COR-L47 (cell line): ENCODE measurements around the gene LBX2.

Source experiments
- DNase-seq: peaks from one replicate; lab custom pipeline; 2025; lab: John Stamatoyannopoulos, UW

Gene LBX2

DNA sequence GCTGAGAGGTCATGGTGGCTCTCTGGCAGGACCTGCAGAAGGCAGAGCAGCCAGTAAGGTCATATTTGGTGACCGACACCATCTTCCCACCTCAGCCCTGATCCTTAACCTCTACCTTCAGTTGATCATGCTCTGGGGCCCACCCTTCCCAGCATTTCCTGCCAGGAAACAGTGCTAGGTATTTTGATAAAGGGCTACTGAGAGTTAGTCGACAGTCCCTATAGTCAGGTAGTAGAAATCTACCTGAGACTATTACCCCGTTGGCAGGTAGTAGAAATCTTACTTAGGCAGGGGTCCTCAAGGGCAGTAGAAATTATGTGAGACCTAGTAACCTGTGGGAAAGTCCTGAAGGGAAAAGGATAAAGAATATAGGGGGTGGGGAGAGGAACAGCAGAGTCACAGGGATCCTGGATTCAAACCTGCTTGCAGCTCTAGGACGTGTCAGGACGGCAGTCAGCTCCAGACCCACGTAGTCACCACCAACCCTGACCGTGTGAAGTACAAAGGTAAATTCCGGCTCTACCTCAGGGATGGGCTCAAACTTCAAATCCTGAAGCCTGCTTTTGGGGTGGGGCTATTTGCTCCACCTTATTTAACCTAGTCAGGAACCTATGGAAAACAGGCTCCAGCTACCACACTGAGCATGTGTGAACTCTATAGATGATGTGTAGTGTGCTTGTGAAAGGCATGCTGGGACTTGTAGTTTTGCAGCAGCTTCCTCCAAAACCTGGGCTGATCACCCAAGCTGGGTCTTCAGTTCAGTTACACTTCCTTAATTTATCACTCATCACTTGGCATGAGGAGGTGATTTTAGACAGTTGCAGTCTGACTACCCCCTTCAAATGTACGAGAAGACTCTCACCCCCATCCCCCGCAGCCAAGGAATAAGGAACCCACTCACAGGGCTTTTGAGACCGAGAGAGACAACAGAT is 26.6 kb upstream of the LBX2 start, which contains the start of gene DQX1:
DQX1 (minus strand) TSS at position 515 of the 932 bp plus-strand sequence; CDS start at position 13, 502 bp downstream.
- DNase-seq = no peak

DNA sequence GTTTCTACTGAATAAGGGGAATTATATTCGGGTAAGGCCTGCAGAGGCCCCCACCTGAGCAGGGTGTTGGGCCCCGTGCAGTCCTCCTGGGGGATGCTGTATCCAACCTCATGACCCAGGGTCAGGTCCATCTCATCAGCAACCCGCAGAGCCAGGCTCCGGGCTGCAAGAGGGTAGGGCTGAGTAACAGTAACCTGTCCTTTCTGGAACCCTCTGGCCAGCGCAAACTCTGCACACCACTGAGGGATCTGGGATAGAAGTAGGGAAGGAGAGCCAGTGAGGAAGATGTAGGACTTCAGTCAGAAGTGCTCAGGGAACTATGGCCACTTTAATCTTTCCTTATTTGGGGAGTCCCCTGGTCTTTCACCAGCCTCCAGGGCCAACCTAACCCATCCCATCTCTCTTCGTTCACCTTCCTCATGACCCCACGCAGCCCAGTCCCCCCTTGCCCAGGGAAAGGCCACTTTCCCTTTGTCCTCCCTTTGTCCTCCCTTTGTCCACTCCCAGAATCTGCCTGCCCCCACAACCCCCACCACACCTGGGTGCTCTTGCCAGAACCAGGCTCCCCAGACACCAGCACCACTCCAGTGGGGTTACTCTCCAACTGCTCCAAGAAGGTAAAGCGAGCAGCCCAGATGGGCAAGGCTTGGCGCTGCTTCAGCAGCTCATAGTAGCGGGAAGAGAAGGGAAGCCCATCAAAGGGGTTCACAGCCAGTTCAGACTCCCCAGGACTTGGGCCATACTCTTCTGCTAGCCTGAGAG is 25.7 kb upstream of the LBX2 start:
- no peak for DNase-seq

DNA sequence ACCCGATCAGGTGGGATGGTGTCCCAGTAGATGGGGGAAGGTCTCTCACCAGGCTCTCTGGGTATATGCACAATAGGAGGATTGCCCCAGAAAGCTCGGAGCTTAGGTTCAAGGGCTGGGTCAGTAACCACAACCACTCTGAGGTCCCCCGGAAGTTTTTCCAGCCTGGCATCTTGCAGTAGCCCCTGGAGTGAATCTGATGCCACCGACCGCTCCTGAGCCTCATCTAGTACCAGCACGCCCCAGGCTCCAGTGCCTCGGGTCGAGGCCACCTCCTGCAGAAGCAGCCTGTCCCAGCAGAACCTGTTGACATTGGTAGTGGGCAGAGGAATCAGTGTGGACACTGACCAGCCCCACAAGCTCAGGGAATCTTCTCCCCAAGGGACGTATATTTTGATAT is 24.6 kb upstream of the LBX2 start:
- DNase-seq = no peak

DNA sequence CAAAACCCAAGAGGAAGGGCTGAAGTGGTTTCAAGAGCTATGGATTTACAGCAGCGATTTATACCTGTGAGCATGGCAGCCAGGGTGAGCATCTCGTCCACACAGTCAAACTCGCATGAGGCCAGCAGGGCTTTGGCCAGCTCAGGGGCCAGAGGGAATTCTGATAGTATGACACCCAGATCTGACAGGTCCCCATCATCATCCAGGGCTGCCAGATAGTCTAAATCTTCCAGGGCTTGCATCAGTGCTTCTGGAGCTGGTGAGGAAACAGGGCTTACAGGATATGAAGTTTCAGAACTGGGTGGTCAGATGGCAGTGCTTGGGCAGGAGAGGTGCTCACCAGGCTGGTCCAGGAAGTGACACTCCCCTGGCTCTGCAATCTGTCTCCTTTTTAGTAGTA is 23.1 kb upstream of the LBX2 start:
- DNase-seq = no peak

DNA sequence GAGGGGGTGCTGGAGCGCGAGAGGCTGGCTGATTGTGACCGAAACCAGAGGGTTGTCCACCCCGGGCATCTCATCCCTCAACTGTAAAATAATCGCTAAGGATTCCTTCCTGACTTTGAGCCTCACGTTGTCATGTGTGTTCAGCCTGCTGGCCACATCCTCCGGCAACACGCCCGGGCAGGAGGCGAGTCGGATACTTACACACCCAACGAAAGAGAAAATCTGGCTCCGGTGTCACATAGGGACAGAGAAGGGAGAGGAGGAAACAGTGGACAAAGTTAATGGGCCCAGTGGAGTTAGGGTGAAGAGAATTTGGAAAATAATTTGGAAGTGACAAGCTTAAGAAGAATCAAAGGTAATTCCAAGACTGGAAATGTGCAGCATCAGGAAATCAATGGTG is 17.2 kb upstream of the LBX2 start:
- no peak for DNase-seq

DNA sequence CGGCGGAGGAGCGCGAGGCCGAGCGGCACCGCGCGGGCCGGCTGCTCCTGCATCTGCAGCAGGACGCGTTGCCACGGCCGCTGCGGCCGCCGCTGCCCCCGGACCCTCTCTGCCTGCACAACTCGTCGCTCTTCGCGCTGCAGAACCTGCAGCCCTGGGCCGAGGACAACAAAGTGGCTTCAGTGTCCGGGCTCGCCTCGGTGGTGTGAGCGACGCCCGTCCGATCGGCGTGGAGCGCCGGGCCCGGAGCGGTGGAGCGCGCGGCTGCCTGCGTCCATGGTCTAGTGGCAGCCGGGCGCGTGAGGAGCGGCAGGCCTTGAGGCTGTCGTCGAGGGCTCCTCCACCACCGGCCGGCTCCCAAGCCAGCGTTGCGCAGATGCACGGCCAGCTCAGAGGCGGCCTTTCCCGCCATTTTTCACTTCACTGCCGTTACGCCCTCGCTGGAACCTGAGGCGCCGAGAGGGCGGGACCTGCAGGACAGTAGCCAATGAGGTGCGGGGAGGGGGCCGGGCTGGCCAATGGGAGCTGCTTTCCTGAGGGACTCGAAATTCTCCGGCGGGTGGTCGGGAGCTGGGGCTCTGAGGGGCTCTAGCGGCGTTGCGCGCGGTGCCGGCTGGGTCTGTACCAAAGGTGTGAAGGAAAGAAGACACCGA is 16.7 kb upstream of the LBX2 start:
- DNase-seq = no peak

DNA sequence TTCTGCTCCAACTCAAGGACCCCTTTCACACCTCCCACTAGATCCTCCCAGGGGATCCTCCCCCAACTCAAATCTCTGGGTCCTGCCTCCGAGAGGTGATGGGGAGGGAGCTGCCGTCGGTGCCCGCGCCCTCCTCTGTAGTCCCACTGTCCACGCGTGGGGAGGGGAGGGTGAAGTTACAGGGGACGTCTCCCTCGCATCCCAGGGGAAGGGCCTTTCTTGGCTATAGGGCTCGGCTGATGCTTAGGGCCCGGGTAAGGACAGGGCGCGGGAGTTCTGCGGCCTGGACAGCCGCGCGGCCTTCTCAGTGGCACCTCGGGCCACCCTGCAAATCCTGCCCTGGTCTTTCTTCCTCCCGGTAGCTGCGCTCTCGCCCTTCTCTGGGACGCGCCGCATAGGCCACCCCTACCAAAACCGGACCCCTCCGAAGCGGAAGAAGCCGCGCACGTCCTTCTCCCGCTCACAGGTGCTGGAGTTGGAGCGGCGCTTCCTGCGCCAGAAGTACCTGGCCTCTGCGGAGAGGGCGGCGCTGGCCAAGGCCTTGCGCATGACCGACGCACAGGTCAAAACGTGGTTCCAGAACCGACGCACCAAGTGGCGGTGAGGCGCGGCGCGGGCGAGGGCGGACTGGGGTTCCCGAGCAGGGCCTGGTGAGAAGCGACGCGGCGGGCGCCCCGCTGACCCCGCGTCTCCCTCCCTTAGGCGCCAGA is 16.0 kb upstream of the LBX2 start:
- DNase-seq = no peak

DNA sequence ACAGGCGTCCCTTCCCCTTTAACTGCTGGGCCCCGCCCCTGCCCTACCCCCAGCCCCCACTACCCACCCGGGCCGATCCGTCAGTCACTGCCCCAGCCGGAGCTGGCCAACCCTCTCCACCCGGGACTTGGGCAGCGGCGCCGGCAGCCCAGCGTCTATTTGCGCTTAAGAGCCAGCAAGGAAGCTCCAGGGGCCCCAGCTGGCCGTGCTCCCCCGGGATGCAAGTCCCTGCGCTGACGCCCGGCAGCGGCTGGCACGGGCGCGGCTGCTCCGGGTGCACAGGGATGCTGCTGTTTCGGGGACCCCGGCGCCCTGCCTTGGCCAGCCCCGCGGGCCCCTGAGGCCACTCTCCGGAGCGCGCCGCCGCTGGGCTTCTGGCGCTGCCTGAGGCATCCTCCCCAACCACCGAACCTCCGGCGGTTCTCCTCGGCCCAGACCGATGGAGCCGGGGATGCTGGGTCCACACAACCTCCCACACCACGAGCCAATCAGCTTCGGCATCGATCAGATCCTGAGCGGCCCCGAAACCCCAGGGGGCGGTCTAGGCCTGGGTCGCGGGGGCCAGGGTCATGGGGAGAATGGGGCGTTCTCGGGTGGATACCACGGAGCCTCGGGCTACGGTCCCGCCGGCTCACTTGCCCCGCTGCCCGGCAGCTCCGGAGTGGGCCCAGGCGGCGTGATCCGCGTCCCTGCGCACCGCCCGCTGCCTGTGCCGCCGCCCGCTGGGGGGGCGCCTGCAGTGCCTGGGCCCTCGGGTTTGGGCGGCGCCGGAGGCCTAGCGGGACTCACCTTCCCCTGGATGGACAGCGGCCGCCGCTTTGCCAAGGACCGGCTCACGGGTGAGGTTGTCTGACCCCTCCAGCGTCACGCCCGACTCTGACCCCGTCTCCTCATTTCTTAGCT is 15.2 kb upstream of the LBX2 start, which contains the start of gene TLX2:
TLX2 (plus strand) TSS at position 83 of the 903 bp plus-strand sequence; CDS start at position 440, 357 bp downstream.
- no peak for DNase-seq

DNA sequence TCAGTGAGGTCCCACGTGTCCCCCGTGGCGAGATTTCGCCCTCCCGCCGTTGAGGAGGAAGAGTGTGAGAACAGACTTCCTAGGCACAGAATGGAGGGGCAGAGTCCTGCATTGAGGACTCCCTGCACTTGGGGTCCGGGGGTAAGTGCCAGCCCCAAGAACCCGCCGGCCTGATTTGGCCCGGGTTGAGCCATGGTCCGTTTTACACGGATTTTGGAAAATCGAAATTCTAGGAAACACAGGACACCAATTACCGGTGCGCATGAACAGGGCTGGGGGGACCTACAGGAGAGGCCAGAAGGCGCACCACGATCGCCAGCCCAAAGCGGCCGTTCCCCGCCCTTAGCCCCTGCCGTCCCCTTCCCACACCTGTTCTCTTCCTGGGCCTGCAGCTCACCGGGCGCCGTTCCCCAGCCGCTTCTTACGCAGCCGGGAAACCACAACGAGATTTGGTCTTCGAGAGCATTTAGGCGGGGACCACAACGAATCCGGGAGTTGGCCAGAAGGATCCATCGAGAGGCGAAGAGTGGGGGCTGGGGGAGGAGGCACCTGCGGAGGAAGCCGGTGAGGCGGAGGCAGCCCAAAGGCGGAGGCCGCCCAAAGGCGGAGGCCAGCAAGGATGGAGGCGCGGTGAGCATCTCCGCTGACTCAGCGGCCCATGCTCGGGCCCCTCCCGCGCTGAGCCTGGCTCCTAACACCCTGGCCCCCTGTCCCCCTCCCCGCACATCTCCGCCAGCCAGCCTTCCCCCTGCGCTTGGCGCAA is 14.4 kb upstream of the LBX2 start:
- no peak for DNase-seq

DNA sequence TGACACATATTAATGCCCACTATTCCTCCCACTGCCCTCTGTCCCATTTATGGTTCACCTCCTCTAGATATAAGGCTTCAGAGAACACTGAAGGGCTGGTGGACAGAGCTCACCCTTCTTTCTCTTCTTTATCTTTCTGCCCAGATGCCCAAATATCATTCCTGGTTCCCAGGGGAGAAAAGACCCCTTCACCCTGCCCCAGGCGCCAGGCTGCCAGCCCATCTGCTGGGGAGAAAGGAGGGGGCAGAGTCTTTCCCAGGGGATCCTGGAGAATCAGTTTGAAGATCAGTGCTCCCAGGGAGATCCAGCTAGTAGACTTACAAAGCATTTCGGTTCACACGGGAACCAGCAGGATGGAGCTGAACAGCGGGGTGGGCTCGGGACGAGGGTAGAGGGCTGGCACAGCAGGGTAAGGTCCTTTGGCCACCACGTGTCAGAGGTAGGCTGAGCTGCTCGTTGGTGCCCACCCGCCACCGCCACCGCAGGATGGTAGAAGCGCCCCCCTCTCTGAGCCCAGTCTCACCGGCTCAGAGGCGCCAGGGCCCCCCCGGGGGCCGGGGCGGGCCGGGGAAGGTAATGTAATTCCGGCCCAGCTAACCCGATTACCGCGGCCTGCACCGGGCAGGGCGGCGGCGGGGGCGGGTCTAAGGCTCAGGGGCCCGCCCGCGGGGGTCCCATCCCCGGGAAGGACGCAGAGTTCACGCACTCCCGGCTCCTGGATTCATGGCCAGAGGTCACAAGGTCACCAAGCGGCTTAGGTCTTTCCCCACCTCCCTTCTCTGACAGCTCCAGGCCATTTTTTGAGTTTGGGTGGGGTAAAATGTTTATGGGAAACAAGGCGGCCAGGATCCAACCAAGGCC is 13.6 kb upstream of the LBX2 start:
- no peak for DNase-seq

DNA sequence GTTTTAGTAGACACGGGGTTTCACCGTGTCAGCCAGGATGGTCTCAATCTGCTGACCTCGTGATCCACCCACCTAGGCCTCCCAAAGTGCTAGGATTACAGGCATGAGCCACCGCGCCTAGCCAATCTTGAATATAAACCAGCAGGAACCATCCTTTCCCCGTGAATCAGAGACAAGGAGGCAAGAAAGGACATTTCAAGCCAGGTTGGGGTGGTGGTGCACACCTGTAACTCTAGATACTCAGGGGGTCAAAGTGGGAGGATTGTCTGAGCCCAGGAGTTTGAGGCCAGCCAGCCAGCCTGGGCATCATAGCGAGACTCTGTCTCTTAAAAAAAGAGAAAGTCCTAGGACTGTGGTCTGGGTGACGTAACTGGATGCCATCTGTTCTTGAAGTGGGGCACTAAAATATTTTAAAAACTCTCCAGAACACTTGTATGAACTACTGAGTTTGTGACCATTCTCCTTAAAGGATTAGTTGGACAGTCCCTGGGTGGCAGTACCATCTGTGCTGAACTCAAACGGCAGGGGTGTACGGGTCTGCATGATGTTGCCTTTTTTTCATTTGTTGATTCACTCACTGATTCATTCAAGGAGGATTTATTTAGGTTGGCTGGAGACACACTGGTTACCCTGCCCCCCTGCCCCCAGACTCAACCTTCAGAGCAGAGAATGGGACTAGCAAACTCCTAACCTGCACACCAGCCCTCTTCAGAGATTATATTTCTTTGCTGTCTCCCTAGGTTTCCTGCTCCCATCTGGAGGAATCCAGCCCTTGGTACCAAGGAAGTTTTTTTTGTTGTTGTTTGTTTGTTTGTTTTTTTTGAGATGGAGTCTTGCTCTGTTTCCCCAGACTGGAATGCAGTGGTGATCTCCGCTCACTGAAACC is 11.9 kb upstream of the LBX2 start:
- DNase-seq = no peak

DNA sequence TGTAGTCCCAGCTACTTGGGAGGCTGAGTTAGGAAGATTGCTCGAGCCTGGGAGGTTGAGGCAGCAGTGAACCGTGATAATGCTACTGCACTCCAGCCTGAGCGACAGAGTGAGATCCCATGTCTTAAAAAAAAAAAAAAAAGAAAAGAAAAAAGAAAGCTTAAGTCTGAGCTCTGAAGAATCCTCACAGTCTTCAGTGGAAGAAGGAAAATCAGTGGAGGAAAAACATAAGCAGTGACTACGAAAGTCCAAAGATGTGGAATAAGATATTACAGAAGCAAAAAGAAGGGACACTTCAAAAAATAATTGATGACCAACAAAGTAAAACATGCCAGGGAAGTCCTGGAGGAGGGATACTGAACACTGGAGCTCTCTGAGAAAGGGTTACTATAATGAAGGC is 10.9 kb upstream of the LBX2 start:
- DNase-seq = no peak

DNA sequence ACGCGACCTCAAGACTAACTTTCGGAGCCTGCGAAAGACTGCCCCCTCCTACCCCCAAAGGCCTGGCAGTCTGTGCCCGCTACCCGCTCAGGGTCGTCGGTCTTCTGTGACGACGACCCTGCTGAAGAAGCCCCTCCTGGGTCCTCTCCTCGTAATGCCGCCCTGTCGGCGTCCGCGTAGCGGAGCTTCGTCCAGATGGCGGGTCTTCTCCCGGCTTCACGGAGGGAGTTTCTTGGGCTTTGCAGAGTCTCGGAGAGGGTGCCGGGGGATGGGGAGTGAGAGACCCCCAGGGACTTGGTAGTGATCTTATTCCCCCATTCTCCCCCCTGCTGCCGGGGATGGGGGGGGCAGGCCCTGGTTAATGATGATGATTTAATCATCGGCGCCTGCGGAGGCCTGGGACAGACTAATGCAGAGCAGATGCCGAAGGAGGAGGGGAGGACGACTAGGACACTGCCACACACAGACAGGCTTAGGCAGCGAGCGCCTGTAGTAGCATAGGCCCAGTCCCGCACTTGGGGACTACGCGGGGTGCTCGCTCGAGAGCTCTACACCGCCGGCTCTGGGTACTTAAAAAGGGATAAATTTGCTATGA is 8.6 kb upstream of the LBX2 start:
- DNase-seq = peak; percentile 33

DNA sequence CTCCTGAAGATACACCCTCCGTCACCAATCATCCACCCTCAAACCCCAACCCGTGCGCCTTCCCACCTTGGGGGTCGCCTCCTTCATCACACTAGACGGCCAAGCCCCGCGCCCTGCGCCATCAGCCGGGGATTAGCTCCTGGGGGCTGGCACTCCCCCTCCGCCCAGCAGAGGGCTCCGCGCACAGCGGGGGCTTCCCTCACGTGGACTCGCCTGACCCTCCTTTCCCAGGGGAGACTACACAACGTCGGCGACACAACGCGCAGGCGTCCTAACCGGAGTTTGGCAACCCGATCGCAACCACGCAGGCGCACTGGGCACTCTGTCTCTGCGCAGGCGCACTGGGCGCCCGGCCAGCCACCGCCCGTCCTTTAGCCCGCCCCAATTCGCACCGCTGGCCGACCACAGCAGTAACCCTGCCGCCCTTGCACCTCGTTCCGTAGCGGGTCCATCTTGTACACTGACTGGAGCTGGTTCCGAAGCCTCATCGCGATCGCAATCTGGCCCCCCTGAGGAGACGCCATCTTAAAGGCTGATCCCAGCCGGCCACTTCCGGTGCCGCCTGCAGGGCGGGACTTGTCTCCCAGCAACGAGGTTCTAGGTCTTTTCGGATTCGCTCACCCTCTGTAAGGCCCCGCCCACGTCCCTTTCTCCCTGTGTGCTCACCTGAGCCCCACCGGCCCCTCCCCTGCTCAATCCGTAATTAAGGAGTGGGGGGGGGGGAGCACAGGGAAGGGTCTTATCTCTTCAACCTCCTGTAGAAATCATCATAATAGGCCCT is 7.9 kb upstream of the LBX2 start, which contains the start of gene PCGF1:
PCGF1 (minus strand) TSS at position 551 of the 781 bp plus-strand sequence; CDS start at position 524, 27 bp downstream.
- DNase-seq = peak; percentile 99

DNA sequence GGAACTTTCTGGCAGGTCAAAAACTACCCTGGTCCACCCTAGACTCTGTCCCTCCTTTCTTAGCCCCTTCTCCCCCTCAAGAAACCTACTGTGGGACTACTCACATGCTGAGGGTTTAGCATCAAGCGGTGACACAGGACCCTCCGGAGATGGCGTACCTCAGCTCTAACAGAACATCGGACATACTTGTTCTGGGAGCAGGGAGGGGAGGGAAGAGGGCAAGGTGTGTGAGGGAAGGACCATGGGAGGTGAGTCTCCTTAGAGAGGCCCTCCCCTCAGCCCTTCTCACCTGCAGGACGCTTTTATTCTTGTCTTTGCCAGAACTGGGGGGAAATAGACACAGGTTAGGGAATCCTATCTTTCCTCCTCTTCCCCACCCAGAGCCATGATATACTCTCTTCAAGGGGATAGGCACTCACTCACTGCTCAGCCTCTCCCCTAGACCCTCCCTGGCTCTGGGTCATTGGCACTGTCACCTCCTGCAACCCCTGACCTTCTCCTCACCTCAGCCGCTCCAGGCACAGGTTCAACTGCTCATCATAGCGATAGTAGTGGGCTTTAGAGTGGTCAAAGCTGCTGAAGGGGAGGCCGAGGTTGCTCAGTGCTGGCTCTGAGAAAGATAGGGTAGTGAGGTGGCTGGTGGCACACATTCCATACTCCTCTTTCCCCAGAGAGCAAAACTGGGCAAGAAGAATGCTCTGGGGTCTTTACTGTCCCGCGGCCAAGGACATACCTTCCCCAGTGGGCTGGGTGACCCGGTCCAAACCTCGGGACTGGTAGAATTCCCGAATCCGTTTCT is 6.2 kb upstream of the LBX2 start:
- no peak for DNase-seq

DNA sequence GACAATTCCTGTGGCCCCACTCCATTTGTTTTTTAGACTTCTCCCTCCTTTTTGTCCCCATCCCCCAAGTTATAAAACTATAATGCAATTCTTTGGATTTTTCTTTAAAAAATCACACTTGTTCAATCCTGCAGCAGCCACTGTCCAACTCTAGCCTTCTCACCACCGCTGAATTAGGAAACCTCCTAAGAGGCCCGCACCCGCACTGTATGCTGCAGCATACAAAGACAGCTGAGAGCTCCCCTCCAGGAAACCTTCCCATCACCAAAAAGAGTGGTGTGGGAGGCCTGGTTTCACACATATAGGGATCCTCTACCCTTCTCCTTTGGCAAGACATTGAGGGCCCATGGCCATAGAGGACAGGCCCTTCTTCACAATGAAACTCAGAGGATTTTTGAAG is 5.2 kb upstream of the LBX2 start:
- no peak for DNase-seq
